GM19240 (cell line): ENCODE results near the gene IGFBP3.
"Not testable (repeated sequence)": the region's sequence is repeated elsewhere in the genome, so short reads cannot be mapped to it uniquely, and the experiment has no call there.

Experiments
- DNase-seq: peaks from one replicate; pipeline ENCODE4 v3.0.0; 2011; ENCODE audit warnings: low spot score; ENCODE audit not compliant: insufficient read length

The IGFBP3 gene, protein sequence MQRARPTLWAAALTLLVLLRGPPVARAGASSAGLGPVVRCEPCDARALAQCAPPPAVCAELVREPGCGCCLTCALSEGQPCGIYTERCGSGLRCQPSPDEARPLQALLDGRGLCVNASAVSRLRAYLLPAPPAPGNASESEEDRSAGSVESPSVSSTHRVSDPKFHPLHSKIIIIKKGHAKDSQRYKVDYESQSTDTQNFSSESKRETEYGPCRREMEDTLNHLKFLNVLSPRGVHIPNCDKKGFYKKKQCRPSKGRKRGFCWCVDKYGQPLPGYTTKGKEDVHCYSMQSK

DNA sequence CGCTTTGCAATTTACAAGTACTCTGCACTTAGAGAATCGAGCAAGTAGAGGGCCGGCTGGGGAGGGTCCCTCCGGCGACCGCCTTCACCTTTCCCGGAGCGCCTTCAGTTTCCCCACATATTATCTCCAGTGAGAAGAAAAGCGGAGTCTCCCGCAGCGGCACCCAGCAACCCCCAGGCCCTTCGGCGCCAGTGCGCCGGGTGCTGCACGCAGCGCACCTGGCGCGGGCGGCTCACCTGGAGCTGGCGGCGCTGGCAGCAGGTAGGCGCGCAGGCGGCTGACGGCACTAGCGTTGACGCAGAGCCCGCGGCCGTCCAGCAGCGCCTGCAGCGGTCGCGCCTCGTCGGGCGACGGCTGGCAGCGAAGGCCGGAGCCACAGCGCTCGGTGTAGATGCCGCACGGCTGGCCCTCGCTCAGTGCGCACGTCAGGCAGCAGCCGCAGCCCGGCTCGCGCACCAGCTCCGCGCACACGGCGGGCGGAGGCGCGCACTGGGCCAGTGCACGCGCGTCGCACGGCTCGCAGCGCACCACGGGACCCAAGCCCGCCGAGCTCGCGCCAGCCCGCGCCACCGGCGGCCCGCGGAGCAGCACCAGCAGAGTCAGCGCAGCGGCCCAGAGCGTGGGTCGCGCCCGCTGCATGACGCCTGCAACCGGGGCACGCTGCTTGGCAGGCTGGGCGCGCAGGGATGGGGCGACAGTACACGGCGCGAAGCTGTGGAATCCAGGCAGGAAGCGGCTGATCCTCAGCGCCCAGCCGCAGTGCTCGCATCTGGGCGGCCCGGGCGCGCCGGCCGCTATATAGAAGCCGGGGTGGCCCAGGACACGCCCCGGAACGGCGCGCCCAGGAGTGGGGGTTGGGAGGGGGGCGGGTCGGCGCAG, at the start of gene IGFBP3:
Gene IGFBP3 (minus strand): TSS at position 771 of the 879 bp plus-strand sequence. CDS start 132 bp downstream, at position 639.
- no peak for DNase-seq

DNA sequence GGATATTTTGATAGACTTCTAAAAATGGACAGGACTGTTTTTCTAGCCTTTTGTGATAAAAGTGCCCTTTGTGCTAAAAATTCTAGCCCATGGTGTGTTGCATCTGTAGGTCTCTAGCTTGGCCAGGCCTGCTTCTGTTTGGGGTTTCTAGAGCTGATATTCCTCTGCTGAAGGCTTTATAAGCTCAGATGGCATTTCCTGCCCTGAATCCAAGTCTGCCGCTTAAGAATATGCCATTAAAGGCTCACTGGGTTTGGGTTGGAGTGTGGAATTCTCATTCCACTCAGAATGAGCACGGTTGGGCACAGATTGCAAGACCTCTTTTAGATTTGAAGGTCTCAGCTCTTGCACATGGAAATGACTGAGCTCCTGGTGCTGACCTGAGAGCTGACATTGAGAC, 49.4 kb upstream of the IGFBP3 start:
- no peak for DNase-seq

DNA sequence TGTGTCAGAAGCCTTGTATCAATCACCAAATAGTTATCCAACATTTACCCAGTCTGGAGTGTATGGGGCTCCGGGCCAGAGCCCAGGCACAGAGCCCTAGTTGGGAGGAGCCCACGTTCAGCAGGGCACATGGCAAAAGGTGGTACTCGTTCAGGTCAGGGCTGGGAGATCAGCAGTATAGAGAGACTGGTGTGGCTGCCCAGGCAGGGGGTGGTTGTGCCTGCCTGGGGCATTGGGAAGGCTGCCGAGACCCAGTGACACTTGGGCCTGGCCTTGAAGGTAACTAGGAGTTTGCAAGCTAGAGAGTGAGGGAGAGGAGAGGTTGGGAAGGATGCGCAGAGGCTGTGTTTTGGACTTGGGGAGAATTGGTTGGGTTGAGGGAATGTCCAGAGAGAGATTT, 48.9 kb upstream of the IGFBP3 start:
- DNase-seq, result no peak

DNA sequence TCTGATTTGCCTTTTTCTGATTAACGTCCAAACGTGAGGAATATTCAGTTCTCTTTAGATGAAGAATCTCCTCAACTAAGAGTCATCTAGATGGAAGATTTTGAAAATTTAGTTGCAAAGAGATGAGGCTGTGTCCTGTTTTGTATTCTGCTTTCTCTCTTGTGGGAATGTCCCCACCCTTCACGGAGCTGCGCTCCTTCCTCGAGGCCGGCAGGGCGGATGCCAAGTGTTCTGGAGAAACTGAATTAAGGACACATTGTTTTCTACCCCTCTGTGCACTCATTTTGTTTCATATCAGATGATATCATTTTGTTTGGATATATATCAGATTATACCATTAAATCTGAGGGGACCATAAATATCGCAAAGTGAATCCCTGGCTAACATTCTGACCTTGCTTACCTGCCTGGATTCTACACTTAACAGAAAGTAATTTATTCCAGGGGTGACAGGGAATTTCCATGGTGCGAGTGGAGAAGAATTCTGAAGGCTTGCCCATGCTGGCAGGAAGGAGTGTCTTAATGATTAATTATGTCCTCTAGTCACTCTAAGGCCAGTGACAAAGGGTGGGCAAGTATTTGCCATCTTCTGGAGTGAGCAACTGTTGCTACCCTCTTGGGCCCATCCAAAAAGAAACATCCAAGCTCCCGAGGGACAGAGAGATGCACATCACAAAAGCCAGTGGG, 47.9 kb upstream of the IGFBP3 start:
- DNase-seq, result no peak

DNA sequence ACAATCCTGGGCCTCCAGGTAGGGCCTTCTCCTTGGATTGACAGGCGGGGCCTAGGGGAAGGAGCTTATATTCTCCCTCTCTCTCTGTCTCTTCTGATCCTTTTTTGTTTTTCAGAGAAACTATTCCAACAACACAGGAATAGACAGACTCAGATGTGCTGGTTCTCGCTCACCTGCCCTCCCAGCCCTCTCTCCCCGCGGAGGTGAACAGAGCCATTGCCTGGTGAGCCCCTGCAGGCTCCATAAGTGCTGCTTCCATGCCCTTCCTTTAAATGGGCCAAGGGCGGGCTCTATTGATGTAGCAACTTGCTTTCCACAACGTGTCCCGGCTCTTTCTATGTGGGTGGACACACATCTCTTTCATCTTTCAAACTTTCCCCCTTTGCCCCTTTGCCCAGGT, 47.2 kb upstream of the IGFBP3 start:
- no peak for DNase-seq

DNA sequence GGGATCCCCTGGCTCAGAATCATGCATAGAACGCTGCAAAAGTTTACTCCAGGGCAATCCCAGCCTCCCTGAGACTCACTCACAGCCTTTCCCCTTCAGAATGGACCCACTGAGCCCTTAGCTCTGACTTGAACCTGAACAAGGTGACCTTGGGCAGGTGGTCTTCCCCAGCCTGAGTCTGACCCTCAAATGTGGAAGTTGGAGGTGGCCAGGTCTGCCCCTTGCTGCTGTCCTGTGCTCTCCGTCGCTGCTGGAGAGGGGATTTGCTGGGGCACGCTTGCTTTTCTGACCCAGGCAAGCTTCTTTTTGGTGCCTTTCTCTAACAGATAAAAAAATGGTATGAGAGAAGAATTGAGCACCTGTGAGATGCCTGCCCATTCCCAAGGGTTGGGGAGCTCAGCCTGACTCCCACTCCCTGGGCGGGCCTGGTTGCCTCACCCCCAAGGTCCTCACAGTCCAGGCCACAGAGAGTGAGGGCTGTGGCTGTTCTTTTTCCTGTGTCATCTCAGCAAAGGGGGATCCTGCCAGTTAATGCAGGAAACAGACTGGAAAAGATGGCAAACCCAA, 46.6 kb upstream of the IGFBP3 start:
- DNase-seq, result no peak

DNA sequence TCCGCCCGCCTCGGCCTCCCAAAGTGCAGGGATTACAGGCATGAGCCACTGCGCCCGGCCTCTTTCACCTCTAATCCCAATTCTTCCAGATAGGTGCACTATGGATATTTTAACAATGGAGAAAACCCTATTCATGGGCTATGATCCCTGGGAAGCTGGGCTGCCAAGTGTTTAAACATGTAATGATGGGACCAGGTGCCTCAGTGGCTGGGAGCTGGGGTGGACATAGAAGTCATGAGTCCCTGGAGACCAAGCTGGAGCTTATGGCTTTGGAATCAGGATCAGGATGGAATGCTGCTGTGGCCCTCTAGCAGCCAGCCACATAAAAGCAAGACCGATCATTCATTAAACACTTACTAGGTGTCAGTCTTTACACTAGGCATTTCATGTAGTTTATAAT, 41.8 kb upstream of the IGFBP3 start:
- no peak for DNase-seq

DNA sequence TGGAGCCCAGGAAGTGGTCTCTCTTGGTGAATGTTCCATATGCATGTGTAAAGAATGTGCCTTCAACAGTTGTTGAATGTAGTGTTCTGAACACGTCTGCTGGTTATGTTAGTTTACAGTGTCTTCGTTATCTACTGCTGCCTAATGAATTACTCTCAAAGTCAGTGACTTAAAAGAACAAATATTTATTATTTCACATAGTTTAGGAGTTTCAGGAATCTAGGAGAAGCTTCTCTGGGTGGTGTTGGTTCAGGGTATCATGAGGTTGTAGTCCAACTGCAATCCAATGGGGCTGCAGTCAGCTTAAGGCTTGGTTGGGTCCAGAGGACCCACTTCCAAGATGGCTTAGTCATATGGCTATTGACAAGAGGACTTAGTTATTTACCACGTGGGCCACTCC, 36.6 kb upstream of the IGFBP3 start:
- DNase-seq, result no peak

DNA sequence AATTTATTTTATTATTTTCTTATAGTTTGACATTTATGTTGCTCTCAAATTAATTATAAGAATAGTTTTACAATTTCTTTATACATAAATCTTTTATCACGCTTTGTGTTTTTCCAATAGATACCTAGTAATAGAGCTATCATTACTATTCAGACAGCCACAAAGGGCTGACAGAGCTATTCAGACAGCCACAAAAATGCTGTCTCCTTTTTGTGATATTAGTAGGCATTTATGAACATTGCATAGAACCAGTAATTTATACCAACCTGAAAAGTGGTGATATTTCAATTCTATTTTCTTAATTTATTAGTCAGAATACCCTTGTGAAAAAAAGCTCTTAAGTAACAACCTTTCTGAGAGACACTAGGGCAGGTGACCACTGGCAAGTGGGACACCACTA, 34.2 kb upstream of the IGFBP3 start:
- no peak for DNase-seq

DNA sequence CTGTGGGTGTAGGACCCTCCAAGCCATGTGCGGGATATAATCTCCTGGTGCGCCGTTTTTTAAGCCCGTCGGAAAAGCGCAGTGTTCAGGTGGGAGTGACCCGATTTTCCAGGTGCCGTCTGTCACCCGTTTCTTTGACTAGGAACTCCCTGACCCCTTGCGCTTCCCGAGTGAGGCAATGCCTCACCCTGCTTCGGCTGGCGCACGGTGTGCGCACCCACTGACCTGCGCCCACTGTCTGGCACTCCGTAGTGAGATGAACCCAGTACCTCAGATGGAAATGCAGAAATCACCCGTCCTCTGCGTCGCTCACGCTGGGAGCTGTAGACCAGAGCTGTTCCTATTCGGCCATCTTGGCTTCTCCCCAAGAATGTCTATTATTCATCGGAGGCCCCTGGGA, 32.0 kb upstream of the IGFBP3 start:
- not testable (repeated sequence) for DNase-seq

DNA sequence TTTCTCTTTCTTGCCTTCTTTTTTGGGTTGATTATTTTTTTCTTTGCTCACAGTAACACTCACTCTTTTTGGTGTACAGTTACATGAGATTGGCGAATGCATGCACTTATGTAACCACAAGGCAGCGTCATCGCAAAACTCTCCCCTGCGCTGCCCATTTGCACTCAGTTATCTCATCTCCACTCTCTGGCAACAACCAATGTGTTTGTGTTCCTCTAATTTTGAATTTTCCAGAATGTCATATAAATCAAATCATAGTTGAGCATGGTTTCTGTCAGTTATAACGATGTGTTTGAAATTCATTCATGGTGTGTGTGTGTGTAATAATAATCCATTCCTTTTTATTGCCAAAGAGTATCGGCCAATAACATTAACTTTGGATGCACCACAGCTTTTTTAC, 23.0 kb upstream of the IGFBP3 start:
- no peak for DNase-seq

DNA sequence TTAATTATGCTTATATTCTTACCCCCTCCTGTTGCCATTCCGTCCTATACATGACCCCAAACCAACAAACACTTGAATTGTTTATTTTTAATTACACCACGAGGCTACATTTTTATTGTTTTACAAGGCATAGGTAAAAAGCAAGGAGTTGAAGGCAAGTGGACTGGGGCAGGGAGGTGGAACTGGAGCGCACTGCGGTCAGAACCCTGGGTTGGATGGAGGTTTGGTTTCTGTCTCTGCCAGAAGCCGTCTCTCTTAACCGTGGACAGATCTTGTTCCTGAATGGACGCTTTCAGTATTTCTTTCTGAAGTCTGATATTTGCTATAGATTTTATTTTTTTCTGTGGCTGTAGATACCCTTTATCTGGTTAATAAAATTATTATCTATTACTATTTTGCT, 19.9 kb upstream of the IGFBP3 start:
- DNase-seq, result no peak

DNA sequence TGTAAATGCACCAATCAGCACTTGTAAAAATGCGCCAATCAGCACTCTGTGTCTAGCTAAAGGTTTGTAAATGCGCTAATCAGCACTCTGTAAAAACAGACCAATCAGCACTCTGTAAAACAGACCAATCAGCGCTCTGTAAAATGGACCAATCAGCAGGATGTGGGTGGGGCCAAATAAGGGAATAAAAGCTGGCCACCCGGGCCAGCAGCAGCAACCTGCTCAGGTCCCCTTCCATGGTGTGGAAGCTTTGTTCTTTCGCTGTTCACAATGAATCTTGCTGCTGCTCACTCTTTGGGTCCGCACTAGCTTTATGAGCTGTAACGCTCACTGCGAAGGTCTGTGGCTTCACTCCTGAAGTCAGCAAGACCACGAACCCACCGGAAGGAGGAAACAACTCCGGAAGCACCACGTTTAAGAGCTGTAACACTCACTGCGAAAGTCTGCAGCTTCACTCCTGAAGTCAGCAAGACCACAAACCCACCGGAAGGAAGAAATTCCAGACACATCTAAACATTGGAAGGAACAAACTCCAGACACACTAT, 19.2 kb upstream of the IGFBP3 start:
- DNase-seq, result not testable (repeated sequence)

DNA sequence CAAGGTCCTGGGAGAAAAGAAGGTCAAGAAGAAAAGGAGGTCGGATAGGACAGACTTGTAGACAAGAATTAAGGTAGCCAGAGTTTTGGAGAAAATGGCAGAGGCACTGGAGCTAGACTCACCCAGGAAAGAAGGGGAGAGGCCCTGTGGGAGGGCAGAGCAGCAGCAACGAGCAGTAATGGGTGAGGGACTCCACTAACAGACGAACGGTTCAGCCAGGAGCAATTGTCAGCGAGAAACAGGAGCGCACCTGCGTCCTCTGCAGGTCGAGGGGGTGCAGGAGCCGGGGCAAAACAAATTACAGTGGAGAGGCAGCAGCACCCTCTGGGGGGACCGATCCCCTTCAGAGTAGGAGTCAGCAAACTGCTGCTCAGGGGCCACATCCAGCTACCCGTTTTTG, 18.5 kb upstream of the IGFBP3 start:
- DNase-seq, result no peak

DNA sequence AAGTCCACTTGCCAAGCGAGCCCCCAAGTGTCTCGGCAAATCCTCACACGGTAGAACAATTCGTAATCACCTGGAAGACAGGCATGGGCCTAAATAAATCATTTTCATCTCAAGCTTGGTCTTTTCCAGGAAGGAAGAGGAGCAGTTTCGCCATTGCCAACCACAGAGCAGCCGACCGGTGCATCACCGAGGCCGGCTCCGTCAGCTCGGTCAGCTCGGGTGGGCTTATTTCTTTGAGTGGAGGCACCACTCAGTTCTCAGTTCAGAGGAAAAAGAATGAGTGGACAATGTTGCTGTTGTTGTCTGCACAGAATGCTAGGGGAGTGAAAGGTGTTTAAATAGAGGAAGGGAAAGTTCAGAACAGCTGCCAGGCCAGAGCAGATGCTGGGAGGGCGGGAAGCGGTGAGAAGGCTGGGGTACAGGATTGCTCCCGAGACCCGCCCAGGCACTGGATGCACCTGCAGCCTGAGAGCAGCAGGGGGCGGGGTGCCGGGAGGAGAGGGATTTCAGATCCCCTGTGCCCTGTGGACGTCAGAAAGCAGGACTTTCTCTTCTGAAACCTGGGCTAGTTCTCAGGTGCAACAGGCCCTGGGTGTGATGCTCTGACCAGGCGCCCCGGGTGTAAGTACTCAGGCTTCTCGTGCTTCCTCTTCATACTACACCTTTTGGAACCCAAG, 17.7 kb upstream of the IGFBP3 start:
- DNase-seq, result no peak

DNA sequence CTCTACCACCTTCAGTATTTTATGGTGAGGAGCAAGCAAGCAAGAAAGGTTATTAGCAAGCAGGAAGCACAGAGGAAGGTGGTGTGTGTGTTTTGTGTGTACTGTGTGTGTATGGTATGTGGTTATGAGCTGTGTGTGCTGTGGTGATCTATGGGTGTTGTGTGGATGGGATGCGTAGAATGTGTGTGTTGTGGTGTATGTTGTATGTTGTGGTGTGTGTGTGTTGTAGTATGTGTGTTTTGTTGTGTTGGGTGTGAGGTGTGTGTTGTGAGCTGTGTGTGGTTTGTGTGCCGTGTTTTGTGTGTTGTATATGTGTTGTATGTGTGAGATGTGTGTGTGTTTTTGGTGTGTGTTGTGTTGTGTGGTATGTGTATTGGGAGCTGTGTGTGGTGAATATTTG, 16.8 kb upstream of the IGFBP3 start:
- no peak for DNase-seq

DNA sequence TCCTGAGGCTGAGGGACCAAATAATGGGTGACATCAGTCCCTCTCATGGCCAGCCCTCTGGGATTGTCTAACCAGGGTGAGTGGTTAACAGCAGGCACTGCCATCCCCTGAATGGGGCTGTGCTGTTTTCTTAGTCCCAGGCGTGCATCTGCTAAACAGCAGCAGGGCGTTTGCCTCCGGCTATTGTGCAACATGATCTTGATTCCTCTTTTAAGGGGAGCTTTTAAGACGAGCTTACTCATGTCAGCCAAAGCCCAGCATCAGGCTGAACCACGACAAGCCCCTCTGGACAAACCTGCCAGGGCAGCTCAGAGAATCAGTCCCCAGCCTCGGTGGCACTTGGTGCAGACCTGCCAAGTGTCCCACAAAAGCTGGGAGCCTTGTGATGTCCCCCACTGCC, 16.2 kb upstream of the IGFBP3 start:
- no peak for DNase-seq

DNA sequence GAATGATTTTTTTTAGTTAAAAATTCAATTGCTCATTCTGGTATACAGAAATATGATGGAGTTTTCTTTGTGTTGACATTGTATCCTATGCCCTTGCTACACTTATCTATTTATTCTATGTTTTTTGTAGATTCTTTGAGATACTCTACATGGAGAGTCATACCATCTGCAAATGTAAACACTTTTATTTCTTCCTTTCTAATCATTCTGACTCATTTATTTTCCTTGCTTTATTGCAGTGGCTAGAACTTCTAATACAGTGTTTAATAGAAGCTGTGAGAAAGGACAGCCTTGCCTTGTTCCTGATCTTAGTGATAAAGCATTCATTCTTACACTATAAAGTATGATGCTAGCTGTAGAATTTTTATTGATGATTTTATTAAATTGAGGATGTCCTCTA, 9.9 kb upstream of the IGFBP3 start:
- DNase-seq, result no peak

DNA sequence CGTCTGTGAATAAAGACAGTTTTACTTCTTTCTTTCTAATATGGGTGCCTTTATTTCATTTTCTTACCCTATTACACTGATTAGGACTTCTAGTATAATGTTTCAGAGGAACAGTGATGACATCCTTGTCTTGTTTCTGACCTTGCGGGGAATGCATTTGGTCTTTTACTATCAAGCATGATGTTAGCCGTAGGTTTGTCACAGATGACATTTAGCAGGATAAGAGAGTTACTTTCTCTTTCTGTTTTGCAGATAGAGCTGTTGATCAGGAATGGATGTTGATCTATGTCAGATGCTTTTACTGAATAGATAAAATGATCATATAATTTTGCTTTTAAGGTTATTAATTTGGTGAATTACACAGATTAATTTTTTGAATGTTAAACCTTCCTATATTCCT, 6.6 kb upstream of the IGFBP3 start:
- no peak for DNase-seq

DNA sequence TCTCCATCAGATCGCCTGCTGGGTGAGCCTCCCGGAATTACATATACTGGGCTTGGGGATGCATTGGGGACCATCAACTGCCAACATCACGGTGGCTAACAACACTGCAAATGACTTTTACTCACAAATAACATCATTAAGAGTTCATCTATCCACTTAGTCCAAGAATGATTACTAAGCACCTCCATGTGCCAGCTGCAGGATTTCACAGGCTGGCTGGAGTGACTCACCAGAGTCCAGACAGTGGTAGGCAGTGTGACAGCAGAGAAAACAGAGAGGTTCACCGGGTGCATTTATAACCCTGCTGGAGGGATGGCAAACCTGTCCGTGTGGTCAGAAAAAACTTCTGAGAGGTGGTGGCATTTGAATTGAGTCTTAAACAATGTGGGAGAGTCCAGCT, 3.2 kb upstream of the IGFBP3 start:
- no peak for DNase-seq

DNA sequence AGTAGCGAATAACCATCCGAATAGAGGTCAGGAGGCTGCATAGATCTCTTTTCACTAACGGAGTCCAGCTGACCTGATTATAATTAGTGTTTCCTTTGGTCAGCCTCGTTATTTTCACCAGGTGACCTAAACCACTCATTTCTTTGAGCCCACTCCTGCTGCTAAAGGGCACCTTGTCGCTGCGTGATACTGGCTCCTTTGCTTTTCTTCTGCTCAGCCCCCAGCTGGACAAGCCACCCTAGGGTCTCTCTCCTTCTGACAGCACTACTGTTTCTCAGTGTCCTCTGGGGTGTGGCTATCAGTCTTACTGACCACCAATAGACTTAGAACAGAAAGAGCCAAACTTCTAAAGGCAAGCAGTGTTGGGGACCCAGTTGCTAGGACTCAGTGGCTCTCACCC, 2.7 kb upstream of the IGFBP3 start:
- DNase-seq, result no peak
